ENCODE data around the gene FGL2.
"Not testable (repeated sequence)": the region's sequence is repeated elsewhere in the genome, so short reads cannot be mapped to it uniquely, and the experiment has no call there.

The FGL2 gene

GRCh38 chr7:77172437-77173172, 27.0 kb downstream of the FGL2 start:
- H3K4me3 ChIP-seq (replicated peaks; ENCODE audit: low read depth, low read length); H3K27me3 ChIP-seq (replicated peaks; ENCODE audit: control insufficient read depth, insufficient read depth, low read length); H3K36me3 ChIP-seq (ENCODE audit: control insufficient read depth, insufficient read depth, low read length); DNase-seq (ENCODE audit: extremely low read depth, insufficient read length): not testable (repeated sequence)

GRCh38 chr7:77171073-77171472, 28.5 kb downstream of the FGL2 start:
- H3K27me3 ChIP-seq (replicated peaks; ENCODE audit: control insufficient read depth, insufficient read depth, low read length); DNase-seq (ENCODE audit: extremely low read depth, insufficient read length); H3K4me3 ChIP-seq (replicated peaks; ENCODE audit: low read depth, low read length); H3K36me3 ChIP-seq (ENCODE audit: control insufficient read depth, insufficient read depth, low read length): not testable (repeated sequence)

GRCh38 chr7:77157446-77157845, 42.2 kb downstream of the FGL2 start:
- DNase-seq (ENCODE audit: extremely low read depth, insufficient read length): peak; percentile 48
- Histone ChIP-seq H3K27me3 (replicated peaks; ENCODE audit: control insufficient read depth, insufficient read depth, low read length) (no peaks in the 10 kb centered on the region), H3K4me3 (replicated peaks; ENCODE audit: low read depth, low read length) (no peak overlapping the region; the same call in 1 of the 2 replicates), H3K36me3 (ENCODE audit: control insufficient read depth, insufficient read depth, low read length) (no peaks in the 10 kb centered on the region)
- no peak for TF ChIP-seq CTCF (IDR thresholded peaks at IDR 0.05; ENCODE audit: insufficient read depth, low read length, poor library complexity, severe bottlenecking)

- not testable (repeated sequence) for H3K4me3 ChIP-seq (replicated peaks; ENCODE audit: low read depth, low read length); H3K36me3 ChIP-seq (ENCODE audit: control insufficient read depth, insufficient read depth, low read length); H3K27me3 ChIP-seq (replicated peaks; ENCODE audit: control insufficient read depth, insufficient read depth, low read length); DNase-seq (ENCODE audit: extremely low read depth, insufficient read length)
Observed at GRCh38 chr7:77157034-77157433, 42.6 kb downstream of the FGL2 start.

GRCh38 chr7:77155601-77156377, 43.8 kb downstream of the FGL2 start:
- DNase-seq (ENCODE audit: extremely low read depth, insufficient read length); H3K27me3 ChIP-seq (replicated peaks; ENCODE audit: control insufficient read depth, insufficient read depth, low read length); H3K4me3 ChIP-seq (replicated peaks; ENCODE audit: low read depth, low read length); H3K36me3 ChIP-seq (ENCODE audit: control insufficient read depth, insufficient read depth, low read length): not testable (repeated sequence)

GRCh38 chr7:77154917-77155464, 44.6 kb downstream of the FGL2 start:
- not testable (repeated sequence) for H3K36me3 ChIP-seq (ENCODE audit: control insufficient read depth, insufficient read depth, low read length); DNase-seq (ENCODE audit: extremely low read depth, insufficient read length); H3K4me3 ChIP-seq (replicated peaks; ENCODE audit: low read depth, low read length); H3K27me3 ChIP-seq (replicated peaks; ENCODE audit: control insufficient read depth, insufficient read depth, low read length)
- TF ChIP-seq CTCF (IDR thresholded peaks at IDR 0.05; ENCODE audit: insufficient read depth, low read length, poor library complexity, severe bottlenecking): peak; percentile 3

- not testable (repeated sequence) for DNase-seq (ENCODE audit: extremely low read depth, insufficient read length)
Observed at GRCh38 chr7:77152232-77152631, 47.4 kb downstream of the FGL2 start.

More at GRCh38 chr7:77152232-77152631, 47.4 kb downstream of the FGL2 start:
- not testable (repeated sequence) for H3K36me3 ChIP-seq (ENCODE audit: control insufficient read depth, insufficient read depth, low read length); H3K27me3 ChIP-seq (replicated peaks; ENCODE audit: control insufficient read depth, insufficient read depth, low read length); H3K4me3 ChIP-seq (replicated peaks; ENCODE audit: low read depth, low read length)

All from GM06990 (cell line).